Neuron (in vitro differentiated cells): Measurements from ENCODE around the gene KDM6B.

Experiments
- H2AFZ ChIP-seq: one replicate; pipeline ENCODE4 v1.6.1; 2013; ENCODE audit warnings: low read depth, mild to moderate bottlenecking, inconsistent platforms, low read length, moderate library complexity
- H3K27me3 ChIP-seq: one replicate; pipeline ENCODE4 v1.6.1; 2013; ENCODE audit warnings: low read length; ENCODE audit not compliant: insufficient read depth
- H3K36me3 ChIP-seq: one replicate; pipeline ENCODE4 v1.6.1; 2013; ENCODE audit warnings: low read length; ENCODE audit not compliant: insufficient read depth
- H3K4me1 ChIP-seq: one replicate; pipeline ENCODE4 v1.6.1; 2013; ENCODE audit warnings: low read length; ENCODE audit not compliant: insufficient read depth
- H3K4me3 ChIP-seq: 2 replicates; pipeline ENCODE4 v1.5.1; 2013; ENCODE audit warnings: mild to moderate bottlenecking, low read length, moderate library complexity
- H3K9me3 ChIP-seq: one replicate; pipeline ENCODE4 v1.6.1; 2013; ENCODE audit warnings: low read length

KDM6B gene

GRCh38 chr17:7846765-7847661, 13.0 kb downstream of the KDM6B start:
- H3K27me3 ChIP-seq, result no peaks in the 10 kb centered on the region
- H3K36me3 ChIP-seq, result peaks cover 47% of the 10 kb centered on the region
- no peak overlapping the region for H3K4me3 ChIP-seq
- H3K4me1 ChIP-seq, result peaks cover 21% of the 10 kb centered on the region
- no peaks in the 10 kb centered on the region for H3K9me3 ChIP-seq
- no peak overlapping the region for H2AFZ ChIP-seq

GRCh38 chr17:7848131-7848579, 14.1 kb downstream of the KDM6B start:
- Histone ChIP-seq H3K9me3 (no peaks in the 10 kb centered on the region), H3K4me1 (peaks cover 13% of the 10 kb centered on the region), H2AFZ (no peak overlapping the region), H3K4me3 (no peak overlapping the region), H3K27me3 (no peaks in the 10 kb centered on the region), H3K36me3 (peaks cover 56% of the 10 kb centered on the region)

DNA sequence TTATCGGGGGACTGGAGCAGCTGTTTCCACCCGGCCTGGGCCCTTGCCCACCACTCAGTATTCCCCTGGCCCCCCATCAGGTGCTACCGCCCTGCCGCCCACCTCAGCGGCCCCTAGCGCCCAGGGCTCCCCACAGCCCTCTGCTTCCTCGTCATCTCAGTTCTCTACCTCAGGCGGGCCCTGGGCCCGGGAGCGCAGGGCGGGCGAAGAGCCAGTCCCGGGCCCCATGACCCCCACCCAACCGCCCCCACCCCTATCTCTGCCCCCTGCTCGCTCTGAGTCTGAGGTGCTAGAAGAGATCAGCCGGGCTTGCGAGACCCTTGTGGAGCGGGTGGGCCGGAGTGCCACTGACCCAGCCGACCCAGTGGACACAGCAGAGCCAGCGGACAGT, 14.7 kb downstream of the KDM6B start:
- peaks cover 57% of the 10 kb centered on the region for H3K36me3 ChIP-seq
- no peaks in the 10 kb centered on the region for H3K27me3 ChIP-seq
- H3K9me3 ChIP-seq, result no peaks in the 10 kb centered on the region
- H3K4me3 ChIP-seq, result no peak overlapping the region
- no peak overlapping the region for H2AFZ ChIP-seq
- H3K4me1 ChIP-seq, result peaks cover 11% of the 10 kb centered on the region

DNA sequence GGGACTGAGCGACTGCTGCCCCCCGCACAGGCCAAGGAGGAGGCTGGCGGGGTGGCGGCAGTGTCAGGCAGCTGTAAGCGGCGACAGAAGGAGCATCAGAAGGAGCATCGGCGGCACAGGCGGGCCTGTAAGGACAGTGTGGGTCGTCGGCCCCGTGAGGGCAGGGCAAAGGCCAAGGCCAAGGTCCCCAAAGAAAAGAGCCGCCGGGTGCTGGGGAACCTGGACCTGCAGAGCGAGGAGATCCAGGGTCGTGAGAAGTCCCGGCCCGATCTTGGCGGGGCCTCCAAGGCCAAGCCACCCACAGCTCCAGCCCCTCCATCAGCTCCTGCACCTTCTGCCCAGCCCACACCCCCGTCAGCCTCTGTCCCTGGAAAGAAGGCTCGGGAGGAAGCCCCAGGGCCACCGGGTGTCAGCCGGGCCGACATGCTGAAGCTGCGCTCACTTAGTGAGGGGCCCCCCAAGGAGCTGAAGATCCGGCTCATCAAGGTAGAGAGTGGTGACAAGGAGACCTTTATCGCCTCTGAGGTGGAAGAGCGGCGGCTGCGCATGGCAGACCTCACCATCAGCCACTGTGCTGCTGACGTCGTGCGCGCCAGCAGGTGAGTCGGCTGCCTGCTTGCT, 15.2 kb downstream of the KDM6B start:
- Histone ChIP-seq H3K27me3 (no peaks in the 10 kb centered on the region), H3K36me3 (peaks cover 59% of the 10 kb centered on the region), H2AFZ (no peak overlapping the region), H3K4me1 (peaks cover 11% of the 10 kb centered on the region), H3K9me3 (no peaks in the 10 kb centered on the region), H3K4me3 (no peak overlapping the region)

DNA sequence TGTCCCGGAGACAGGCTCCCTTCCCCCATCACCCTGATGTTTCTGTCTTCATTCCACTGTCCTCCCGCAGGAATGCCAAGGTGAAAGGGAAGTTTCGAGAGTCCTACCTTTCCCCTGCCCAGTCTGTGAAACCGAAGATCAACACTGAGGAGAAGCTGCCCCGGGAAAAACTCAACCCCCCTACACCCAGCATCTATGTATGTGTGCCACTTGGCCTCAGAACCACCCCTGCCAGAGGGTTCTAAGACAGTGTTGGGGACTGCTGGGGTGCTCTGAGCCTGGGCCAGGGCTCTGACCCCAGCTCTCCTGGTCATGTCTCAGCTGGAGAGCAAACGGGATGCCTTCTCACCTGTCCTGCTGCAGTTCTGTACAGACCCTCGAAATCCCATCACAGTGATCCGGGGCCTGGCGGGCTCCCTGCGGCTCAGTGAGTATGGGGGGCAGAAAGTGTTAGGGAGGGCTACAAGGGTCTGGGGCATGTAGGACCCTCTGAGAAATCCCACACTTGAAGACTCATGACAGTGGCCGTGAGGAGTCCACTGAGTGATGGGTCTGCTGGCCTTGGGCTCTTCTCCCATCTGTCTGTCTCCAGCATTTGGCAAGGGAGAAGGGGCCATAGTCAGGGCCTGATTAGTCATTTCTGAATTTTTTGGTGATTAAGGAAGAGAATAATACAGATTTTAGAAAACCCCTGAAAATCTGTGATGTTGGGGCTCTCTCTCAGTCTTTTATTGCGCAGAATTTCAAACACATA, 15.9 kb downstream of the KDM6B start:
- no peak overlapping the region for H2AFZ ChIP-seq
- no peak overlapping the region for H3K4me3 ChIP-seq
- H3K27me3 ChIP-seq, result no peaks in the 10 kb centered on the region
- H3K4me1 ChIP-seq, result peaks cover 16% of the 10 kb centered on the region
- no peaks in the 10 kb centered on the region for H3K9me3 ChIP-seq
- H3K36me3 ChIP-seq, result peaks cover 59% of the 10 kb centered on the region

DNA sequence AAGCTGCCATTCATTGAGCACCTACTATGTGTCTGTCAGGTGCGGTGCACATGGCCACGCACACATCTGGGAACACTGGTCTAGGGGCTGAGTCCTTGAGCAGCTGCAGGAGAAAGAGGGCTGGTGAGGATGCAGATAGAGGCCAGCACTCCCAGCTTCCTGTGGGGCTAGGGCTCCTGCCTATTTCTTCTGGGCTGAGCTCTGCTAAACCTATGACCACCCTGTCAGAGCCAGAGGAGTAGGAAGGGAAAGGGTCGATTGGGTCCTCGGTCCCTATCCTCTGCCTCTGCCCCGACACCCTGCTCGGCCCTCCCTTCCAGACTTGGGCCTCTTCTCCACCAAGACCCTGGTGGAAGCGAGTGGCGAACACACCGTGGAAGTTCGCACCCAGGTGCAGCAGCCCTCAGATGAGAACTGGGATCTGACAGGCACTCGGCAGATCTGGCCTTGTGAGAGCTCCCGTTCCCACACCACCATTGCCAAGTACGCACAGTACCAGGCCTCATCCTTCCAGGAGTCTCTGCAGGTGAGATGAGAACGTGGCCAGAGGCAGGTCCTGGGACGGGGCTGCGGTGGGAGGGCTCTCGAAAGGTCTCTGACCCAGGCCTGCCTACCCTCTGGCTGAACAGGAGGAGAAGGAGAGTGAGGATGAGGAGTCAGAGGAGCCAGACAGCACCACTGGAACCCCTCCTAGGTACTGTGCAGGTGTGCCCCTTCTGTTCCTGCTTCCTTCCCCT, 16.9 kb downstream of the KDM6B start:
- Histone ChIP-seq H3K27me3 (no peaks in the 10 kb centered on the region), H3K4me1 (peaks cover 17% of the 10 kb centered on the region), H3K36me3 (peaks cover 56% of the 10 kb centered on the region), H3K4me3 (no peak overlapping the region), H2AFZ (no peak overlapping the region), H3K9me3 (no peaks in the 10 kb centered on the region)

DNA sequence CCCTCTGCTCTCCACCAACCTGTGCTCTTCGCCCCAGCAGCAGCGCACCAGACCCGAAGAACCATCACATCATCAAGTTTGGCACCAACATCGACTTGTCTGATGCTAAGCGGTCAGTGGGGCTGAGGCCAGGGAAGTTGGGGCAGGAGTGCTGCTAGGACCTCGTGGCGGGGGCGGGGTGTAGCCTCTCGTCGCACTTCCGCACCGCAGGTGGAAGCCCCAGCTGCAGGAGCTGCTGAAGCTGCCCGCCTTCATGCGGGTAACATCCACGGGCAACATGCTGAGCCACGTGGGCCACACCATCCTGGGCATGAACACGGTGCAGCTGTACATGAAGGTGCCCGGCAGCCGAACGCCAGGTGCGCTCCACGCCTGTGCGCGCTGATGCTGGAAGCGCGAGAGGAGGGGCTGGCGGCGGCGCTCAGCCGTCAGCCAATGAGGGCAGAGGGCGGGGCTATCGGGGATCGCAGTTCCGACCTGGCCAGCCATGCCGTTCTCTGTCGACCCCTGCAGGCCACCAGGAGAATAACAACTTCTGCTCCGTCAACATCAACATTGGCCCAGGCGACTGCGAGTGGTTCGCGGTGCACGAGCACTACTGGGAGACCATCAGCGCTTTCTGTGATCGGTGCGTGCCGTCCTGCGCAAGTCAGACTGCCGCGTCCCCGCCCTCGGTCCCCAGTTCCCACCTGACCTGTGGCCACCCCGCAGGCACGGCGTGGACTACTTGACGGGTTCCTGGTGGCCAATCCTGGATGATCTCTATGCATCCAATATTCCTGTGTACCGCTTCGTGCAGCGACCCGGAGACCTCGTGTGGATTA, 17.6 kb downstream of the KDM6B start:
- Histone ChIP-seq H3K36me3 (peaks cover 49% of the 10 kb centered on the region), H2AFZ (no peak overlapping the region), H3K9me3 (no peaks in the 10 kb centered on the region), H3K27me3 (no peaks in the 10 kb centered on the region), H3K4me1 (peaks cover 24% of the 10 kb centered on the region), H3K4me3 (no peak overlapping the region)

DNA sequence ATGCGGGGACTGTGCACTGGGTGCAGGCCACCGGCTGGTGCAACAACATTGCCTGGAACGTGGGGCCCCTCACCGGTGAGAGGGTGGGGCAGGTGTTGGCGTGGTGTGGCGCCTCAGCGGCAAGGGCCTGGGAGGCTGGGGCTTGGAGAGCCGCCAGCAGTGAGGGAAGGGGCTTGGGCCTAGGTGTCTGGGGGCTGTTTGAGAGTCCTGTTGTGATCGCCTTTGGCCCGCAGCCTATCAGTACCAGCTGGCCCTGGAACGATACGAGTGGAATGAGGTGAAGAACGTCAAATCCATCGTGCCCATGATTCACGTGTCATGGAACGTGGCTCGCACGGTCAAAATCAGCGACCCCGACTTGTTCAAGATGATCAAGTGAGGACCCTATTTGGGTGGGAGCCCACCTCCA, 18.2 kb downstream of the KDM6B start:
- no peaks in the 10 kb centered on the region for H3K9me3 ChIP-seq
- no peak overlapping the region for H3K4me3 ChIP-seq
- H2AFZ ChIP-seq, result no peak overlapping the region
- peaks cover 26% of the 10 kb centered on the region for H3K4me1 ChIP-seq
- H3K27me3 ChIP-seq, result no peaks in the 10 kb centered on the region
- H3K36me3 ChIP-seq, result peaks cover 45% of the 10 kb centered on the region

DNA sequence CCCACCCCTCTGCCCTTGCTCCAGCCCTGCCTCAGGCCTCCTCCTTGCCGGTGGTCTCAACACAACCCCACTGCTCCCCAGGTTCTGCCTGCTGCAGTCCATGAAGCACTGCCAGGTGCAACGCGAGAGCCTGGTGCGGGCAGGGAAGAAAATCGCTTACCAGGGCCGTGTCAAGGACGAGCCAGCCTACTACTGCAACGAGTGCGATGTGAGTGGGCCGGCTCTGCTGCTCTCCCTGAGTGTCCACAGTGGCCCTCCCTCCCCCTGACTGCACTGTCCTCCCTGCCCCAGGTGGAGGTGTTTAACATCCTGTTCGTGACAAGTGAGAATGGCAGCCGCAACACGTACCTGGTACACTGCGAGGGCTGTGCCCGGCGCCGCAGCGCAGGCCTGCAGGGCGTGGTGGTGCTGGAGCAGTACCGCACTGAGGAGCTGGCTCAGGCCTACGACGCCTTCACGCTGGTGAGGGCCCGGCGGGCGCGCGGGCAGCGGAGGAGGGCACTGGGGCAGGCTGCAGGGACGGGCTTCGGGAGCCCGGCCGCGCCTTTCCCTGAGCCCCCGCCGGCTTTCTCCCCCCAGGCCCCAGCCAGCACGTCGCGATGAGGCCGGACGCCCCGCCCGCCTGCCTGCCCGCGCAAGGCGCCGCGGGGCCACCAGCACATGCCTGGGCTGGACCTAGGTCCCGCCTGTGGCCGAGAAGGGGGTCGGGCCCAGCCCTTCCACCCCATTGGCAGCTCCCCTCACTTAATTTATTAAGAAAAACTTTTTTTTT, 19.1 kb downstream of the KDM6B start:
- no peaks in the 10 kb centered on the region for H3K27me3 ChIP-seq
- no peak overlapping the region for H2AFZ ChIP-seq
- H3K9me3 ChIP-seq, result no peaks in the 10 kb centered on the region
- no peak overlapping the region for H3K4me3 ChIP-seq
- H3K4me1 ChIP-seq, result peaks cover 28% of the 10 kb centered on the region
- H3K36me3 ChIP-seq, result peaks cover 45% of the 10 kb centered on the region

DNA sequence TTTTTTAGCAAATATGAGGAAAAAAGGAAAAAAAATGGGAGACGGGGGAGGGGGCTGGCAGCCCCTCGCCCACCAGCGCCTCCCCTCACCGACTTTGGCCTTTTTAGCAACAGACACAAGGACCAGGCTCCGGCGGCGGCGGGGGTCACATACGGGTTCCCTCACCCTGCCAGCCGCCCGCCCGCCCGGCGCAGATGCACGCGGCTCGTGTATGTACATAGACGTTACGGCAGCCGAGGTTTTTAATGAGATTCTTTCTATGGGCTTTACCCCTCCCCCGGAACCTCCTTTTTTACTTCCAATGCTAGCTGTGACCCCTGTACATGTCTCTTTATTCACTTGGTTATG, 19.6 kb downstream of the KDM6B start:
- Histone ChIP-seq H3K4me3 (no peak overlapping the region), H2AFZ (no peak overlapping the region), H3K9me3 (no peaks in the 10 kb centered on the region), H3K4me1 (peaks cover 34% of the 10 kb centered on the region), H3K36me3 (peaks cover 42% of the 10 kb centered on the region), H3K27me3 (no peaks in the 10 kb centered on the region)

DNA sequence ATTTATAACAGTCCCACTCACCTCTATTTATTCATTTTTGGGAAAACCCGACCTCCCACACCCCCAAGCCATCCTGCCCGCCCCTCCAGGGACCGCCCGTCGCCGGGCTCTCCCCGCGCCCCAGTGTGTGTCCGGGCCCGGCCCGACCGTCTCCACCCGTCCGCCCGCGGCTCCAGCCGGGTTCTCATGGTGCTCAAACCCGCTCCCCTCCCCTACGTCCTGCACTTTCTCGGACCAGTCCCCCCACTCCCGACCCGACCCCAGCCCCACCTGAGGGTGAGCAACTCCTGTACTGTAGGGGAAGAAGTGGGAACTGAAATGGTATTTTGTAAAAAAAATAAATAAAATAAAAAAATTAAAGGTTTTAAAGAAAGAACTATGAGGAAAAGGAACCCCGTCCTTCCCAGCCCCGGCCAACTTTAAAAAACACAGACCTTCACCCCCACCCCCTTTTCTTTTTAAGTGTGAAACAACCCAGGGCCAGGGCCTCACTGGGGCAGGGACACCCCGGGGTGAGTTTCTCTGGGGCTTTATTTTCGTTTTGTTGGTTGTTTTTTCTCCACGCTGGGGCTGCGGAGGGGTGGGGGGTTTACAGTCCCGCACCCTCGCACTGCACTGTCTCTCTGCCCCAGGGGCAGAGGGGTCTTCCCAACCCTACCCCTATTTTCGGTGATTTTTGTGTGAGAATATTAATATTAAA, 20.2 kb downstream of the KDM6B start:
- peaks cover 39% of the 10 kb centered on the region for H3K4me1 ChIP-seq
- no peak overlapping the region for H3K4me3 ChIP-seq
- H3K36me3 ChIP-seq, result peaks cover 39% of the 10 kb centered on the region
- no peaks in the 10 kb centered on the region for H3K9me3 ChIP-seq
- no peak overlapping the region for H2AFZ ChIP-seq
- H3K27me3 ChIP-seq, result no peaks in the 10 kb centered on the region
